ENCODE data around the gene PCDHB11.
A peak's percentile ranks its signal among the peaks of the same experiment; 100 is the strongest.
"Not testable (repeated sequence)": the region's sequence is repeated elsewhere in the genome, so short reads cannot be mapped to it uniquely, and the experiment has no call there.

PCDHB11 gene

GRCh38 chr5:141188682-141189081, 10.7 kb upstream of the PCDHB11 start:
- not testable (repeated sequence) for DNase-seq

- not testable (repeated sequence) for DNase-seq
These were observed 10.3 kb upstream of the PCDHB11 start for GRCh38 chr5:141189131-141189530.

GRCh38 chr5:141192110-141192725, 7.2 kb upstream of the PCDHB11 start, which contains the start of gene PCDHB10:
Gene PCDHB10, plus strand, starts transcription at chr5:141192353. Its CDS starts 200 bp downstream, at chr5:141192553.
- no peak for DNase-seq

- not testable (repeated sequence) for DNase-seq
These were observed 5.1 kb upstream of the PCDHB11 start for GRCh38 chr5:141194332-141194731.

GRCh38 chr5:141196363-141196762, 3.1 kb upstream of the PCDHB11 start:
- DNase-seq: no peak

- DNase-seq: not testable (repeated sequence)
These were observed 1.7 kb downstream of the PCDHB11 start for GRCh38 chr5:141201126-141201525.

GRCh38 chr5:141201646-141202045, 2.2 kb downstream of the PCDHB11 start:
- not testable (repeated sequence) for DNase-seq

- DNase-seq: no peak
These were observed 9.1 kb downstream of the PCDHB11 start, which contains the start of gene PCDHB12 for GRCh38 chr5:141208478-141208877. Gene PCDHB12, plus strand, starts transcription at chr5:141208719. Its CDS starts 189 bp downstream, at chr5:141208908.

GRCh38 chr5:141210281-141210680, 10.9 kb downstream of the PCDHB11 start:
- DNase-seq: not testable (repeated sequence)

GRCh38 chr5:141210849-141211248, 11.4 kb downstream of the PCDHB11 start:
- DNase-seq: not testable (repeated sequence)

GRCh38 chr5:141213656-141214339, 14.4 kb downstream of the PCDHB11 start, which contains the start of gene PCDHB13:
Gene PCDHB13, plus strand, starts transcription at chr5:141213919. Its CDS starts 205 bp downstream, at chr5:141214124.
- DNase-seq: not testable (repeated sequence)

- not testable (repeated sequence) for DNase-seq
These were observed 15.2 kb downstream of the PCDHB11 start for GRCh38 chr5:141214583-141214982.

GRCh38 chr5:141215504-141215903, 16.1 kb downstream of the PCDHB11 start:
- DNase-seq: not testable (repeated sequence)

GRCh38 chr5:141216035-141216434, 16.6 kb downstream of the PCDHB11 start:
- DNase-seq: not testable (repeated sequence)

GRCh38 chr5:141223112-141223783, 23.8 kb downstream of the PCDHB11 start, which contains the start of gene PCDHB14:
Gene PCDHB14, plus strand, starts transcription at chr5:141223343. Its CDS starts 163 bp downstream, at chr5:141223506.
- DNase-seq: peak; percentile 60

GRCh38 chr5:141224844-141225243, 25.4 kb downstream of the PCDHB11 start:
- DNase-seq: not testable (repeated sequence)

GRCh38 chr5:141225421-141225820, 26.0 kb downstream of the PCDHB11 start:
- not testable (repeated sequence) for DNase-seq

- peak; percentile 21 for DNase-seq
These were observed 34.8 kb downstream of the PCDHB11 start for GRCh38 chr5:141234109-141234667.

- not testable (repeated sequence) for DNase-seq
These were observed 36.5 kb downstream of the PCDHB11 start for GRCh38 chr5:141235922-141236321.

GRCh38 chr5:141236516-141237313, 37.3 kb downstream of the PCDHB11 start:
- DNase-seq: no peak

- no peak for DNase-seq
These were observed 42.1 kb downstream of the PCDHB11 start for GRCh38 chr5:141241496-141241895.

- no peak for DNase-seq
These were observed 45.9 kb downstream of the PCDHB11 start, which contains the start of gene PCDHB15 for GRCh38 chr5:141245250-141245717. Gene PCDHB15, plus strand, starts transcription at chr5:141245395. Its CDS starts 184 bp downstream, at chr5:141245579.
